NCI-H2227 (cell line): Measurements from ENCODE around the gene MAN2A2.
A peak's percentile ranks its signal among the peaks of the same experiment; 100 is the strongest.

Experiments
- DNase-seq: peaks from one replicate; lab custom pipeline; 2025; ENCODE audit not compliant: unreplicated experiment; lab: John Stamatoyannopoulos, UW

Gene MAN2A2

GRCh38 chr15:90938261-90938660 lies 35.2 kb downstream of the MAN2A2 start:
- no peak for DNase-seq

GRCh38 chr15:90939756-90940155 lies 36.7 kb downstream of the MAN2A2 start:
- no peak for DNase-seq

- DNase-seq: no peak
Measured at GRCh38 chr15:90941038-90941437, 37.9 kb downstream of the MAN2A2 start.

GRCh38 chr15:90942354-90943120 lies 39.4 kb downstream of the MAN2A2 start:
- no peak for DNase-seq

GRCh38 chr15:90945091-90945490 lies 42.0 kb downstream of the MAN2A2 start:
- no peak for DNase-seq

- DNase-seq: no peak
Measured at GRCh38 chr15:90946538-90946937, 43.4 kb downstream of the MAN2A2 start.

- DNase-seq: no peak
Measured at GRCh38 chr15:90946941-90947576, 44.0 kb downstream of the MAN2A2 start.

- DNase-seq: no peak
Measured at GRCh38 chr15:90947577-90948357, 44.7 kb downstream of the MAN2A2 start.

- DNase-seq: no peak
Measured at GRCh38 chr15:90948506-90948905, 45.4 kb downstream of the MAN2A2 start.

GRCh38 chr15:90949979-90950675 lies 47.0 kb downstream of the MAN2A2 start:
- DNase-seq: no peak

- no peak for DNase-seq
Measured at GRCh38 chr15:90950676-90951075, 47.6 kb downstream of the MAN2A2 start.

- no peak for DNase-seq
Measured at GRCh38 chr15:90952901-90953677, 50.0 kb downstream of the MAN2A2 start.

GRCh38 chr15:90953947-90954711 lies 51.0 kb downstream of the MAN2A2 start:
- DNase-seq: no peak

- peak; percentile 92 for DNase-seq
Measured at GRCh38 chr15:90954712-90955623, 51.9 kb downstream of the MAN2A2 start, which contains the start of gene RCCD1. Gene RCCD1 (plus strand): TSS chr15:90954884. CDS start chr15:90956735, 1,851 bp downstream.

GRCh38 chr15:90955624-90956273 lies 52.6 kb downstream of the MAN2A2 start:
- peak; percentile 25 for DNase-seq

- DNase-seq: peak; percentile 85
Measured at GRCh38 chr15:90956274-90957030, 53.4 kb downstream of the MAN2A2 start.

- DNase-seq: peak; percentile 45
Measured at GRCh38 chr15:90957031-90957790, 54.1 kb downstream of the MAN2A2 start.
